GM21423 (cell line): ENCODE results near the gene MT1A.
"Not testable (repeated sequence)": the region's sequence is repeated elsewhere in the genome, so short reads cannot be mapped to it uniquely, and the experiment has no call there.

Source experiments
- ATAC-seq: cut with Tn5 transposase; IDR thresholded peaks from one replicate; pipeline ENCODE4 v1.9.1; 2021; ENCODE audit warnings: mild to moderate bottlenecking, moderate library complexity; ENCODE audit not compliant: unreplicated experiment

Gene MT1A

GRCh38 chr16:56652600-56652999 is 14.1 kb downstream of the MT1A start:
- no peak for ATAC-seq

- ATAC-seq = no peak
Measured at GRCh38 chr16:56653218-56653617, 14.8 kb downstream of the MT1A start.

GRCh38 chr16:56657555-56658326 is 19.3 kb downstream of the MT1A start, which contains the start of gene MT1F:
Gene MT1F, plus strand, starts transcription at chr16:56657959. Its CDS starts 100 bp downstream, at chr16:56658059.
- ATAC-seq = peak; percentile 51

- ATAC-seq = no peak
Measured at GRCh38 chr16:56658327-56658875, 19.9 kb downstream of the MT1A start.

GRCh38 chr16:56662357-56663354 is 24.2 kb downstream of the MT1A start:
- ATAC-seq = no peak

- ATAC-seq = no peak
Measured at GRCh38 chr16:56664506-56664905, 26.0 kb downstream of the MT1A start.

GRCh38 chr16:56665286-56666261 is 27.1 kb downstream of the MT1A start:
- not testable (repeated sequence) for ATAC-seq

- ATAC-seq = no peak
Measured at GRCh38 chr16:56667581-56668571, 29.4 kb downstream of the MT1A start, which contains the start of gene MT1G. Gene MT1G, minus strand, starts transcription at chr16:56668065. Its CDS starts 72 bp downstream, at chr16:56667993.

GRCh38 chr16:56669005-56669839 is 30.8 kb downstream of the MT1A start, which contains the start of gene MT1H:
Gene MT1H, plus strand, starts transcription at chr16:56669814. Its CDS starts 71 bp downstream, at chr16:56669885.
- ATAC-seq = no peak

GRCh38 chr16:56669840-56670619 is 31.6 kb downstream of the MT1A start:
- no peak for ATAC-seq

- ATAC-seq = no peak
Measured at GRCh38 chr16:56670620-56670934, 32.1 kb downstream of the MT1A start.

- not testable (repeated sequence) for ATAC-seq
Measured at GRCh38 chr16:56671691-56672090, 33.2 kb downstream of the MT1A start.

GRCh38 chr16:56672171-56672570 is 33.7 kb downstream of the MT1A start:
- ATAC-seq = not testable (repeated sequence)

GRCh38 chr16:56672761-56673536 is 34.5 kb downstream of the MT1A start:
- no peak for ATAC-seq

- no peak for ATAC-seq
Measured at GRCh38 chr16:56673921-56674320, 35.5 kb downstream of the MT1A start.

- ATAC-seq = not testable (repeated sequence)
Measured at GRCh38 chr16:56674570-56674969, 36.1 kb downstream of the MT1A start.
